COLO668 (cell line): ENCODE measurements around the gene DCPS.
"Not testable (repeated sequence)": the region's sequence is repeated elsewhere in the genome, so short reads cannot be mapped to it uniquely, and the experiment has no call there.

Experiments used
- DNase-seq: peaks from one replicate; lab custom pipeline; 2025; ENCODE audit not compliant: unreplicated experiment; lab: John Stamatoyannopoulos, UW

The DCPS gene

DNA sequence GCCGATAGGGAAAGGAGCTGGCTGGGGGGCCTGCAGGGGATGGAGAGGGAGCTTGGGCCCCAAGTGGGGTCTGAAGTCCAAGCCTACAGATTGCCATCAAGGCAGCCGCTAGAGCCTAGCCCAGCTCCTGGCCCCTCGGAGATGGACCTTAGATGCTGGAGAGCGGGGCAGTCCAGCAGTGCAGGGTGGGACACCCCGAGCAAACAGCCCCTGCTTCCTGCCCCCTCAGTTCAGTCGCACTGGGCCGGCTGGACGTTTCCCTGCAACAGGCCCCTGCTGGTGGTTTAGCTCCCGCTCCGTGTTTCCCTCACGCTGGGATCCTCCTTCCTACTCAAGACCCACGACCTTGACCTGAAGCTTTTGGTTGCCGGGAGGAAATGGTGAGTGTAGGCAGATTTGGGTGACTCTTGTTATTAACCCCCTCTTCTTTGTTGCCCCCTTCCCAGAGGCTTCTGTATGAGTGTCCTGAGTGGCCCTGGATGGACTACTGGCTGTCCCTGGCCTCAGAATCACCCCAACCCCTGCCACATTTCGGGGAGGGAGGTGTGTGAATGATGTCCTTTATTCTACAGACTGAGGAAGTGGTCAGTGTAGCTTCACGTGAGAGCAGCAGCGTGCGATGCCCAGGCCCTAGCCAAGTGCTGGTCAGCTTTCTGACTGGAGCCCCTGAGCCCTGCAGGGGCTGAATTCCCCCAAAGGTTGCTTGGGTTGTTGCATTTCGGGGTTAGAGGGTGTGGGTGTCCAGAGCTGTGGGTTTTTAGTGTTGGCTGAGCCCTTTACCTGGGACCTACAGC, 54.3 kb downstream of the DCPS start:
- no peak for DNase-seq

- no peak for DNase-seq
Measured at GRCh38 chr11:126358763-126359160, 54.9 kb downstream of the DCPS start.

- DNase-seq: no peak
Measured at GRCh38 chr11:126359431-126360048, 55.7 kb downstream of the DCPS start.

GRCh38 chr11:126360049-126360446, 56.2 kb downstream of the DCPS start:
- DNase-seq: no peak

GRCh38 chr11:126361400-126361799, 57.5 kb downstream of the DCPS start:
- DNase-seq: no peak

DNA sequence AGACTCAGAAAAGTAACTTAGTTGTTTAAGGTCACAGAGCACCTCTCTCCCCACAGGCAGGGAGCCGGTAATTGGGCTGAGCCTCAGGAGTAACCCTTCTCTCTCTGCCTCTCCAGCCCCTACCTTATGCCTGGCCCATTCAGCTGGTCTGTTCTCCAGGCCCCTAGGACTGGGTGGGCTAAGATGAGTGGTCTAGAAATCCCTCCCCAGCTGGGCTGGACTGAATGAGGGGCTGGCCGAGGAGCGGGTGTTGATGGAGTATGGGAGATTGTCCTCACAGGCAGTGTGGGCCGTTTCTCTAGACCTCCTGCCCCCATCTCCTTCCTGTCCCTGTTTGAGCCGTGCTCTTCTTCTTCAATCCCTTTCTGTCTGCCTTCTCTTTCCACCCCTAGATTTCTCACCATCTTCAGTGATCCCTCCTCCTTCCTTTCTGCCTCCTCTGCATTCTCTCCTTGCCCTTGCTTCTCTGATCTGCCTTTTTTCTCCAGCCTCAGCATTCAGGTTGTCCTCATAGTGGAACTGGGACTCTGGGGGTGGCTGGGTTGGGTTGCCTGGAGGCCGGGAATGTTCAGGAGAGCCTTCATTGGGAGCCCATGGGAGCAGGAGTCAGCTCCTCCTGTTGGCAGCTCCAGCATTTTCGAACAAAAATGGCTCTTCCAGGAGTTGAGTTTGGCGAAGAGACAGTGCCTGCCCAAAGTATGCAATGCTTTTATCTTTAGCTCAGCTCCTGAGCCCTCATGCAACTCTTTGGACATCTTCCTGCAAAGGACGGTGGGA, 59.2 kb downstream of the DCPS start:
- no peak for DNase-seq

GRCh38 chr11:126363706-126364248, 59.9 kb downstream of the DCPS start:
- no peak for DNase-seq

DNA sequence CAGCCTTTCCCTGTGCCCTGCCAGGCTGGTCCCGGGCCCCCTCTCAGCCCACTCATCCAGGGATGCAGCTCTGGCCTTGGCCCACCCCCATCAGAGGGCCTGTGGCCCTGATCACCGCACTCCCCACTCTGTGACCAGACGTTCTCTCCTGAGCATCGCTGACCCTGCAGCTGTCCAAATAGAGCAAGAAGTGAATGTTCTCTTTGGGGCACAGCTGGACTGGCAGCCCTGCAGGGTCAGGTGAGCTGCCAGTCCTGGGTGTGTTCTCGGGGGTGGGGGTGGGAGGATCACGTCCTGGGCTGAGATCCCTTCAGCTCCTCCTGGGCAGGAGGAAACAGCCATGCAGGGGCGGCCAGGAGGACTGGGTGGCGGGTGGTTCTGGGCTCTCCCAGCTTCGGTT, 60.9 kb downstream of the DCPS start:
- not testable (repeated sequence) for DNase-seq

DNA sequence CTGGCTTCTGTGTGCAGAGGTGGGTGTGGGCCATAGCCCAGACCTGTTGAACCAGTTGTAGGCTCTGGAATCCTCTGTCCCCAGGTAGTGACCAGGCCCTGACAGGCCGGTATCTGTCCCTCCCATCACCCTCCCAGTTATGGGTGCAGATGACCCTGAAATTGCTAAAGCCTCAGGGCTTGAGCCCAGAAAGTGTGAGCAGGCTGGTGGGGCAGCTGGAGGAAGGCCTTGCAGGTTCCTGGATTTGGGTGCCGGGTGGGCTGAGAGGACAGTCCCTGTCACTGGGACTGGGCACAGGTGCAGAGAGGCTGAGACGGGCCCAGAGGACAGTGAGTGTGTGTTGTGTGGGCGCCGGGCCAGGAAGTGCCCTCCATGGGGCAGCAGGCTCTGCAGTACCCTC, 61.6 kb downstream of the DCPS start:
- not testable (repeated sequence) for DNase-seq

DNA sequence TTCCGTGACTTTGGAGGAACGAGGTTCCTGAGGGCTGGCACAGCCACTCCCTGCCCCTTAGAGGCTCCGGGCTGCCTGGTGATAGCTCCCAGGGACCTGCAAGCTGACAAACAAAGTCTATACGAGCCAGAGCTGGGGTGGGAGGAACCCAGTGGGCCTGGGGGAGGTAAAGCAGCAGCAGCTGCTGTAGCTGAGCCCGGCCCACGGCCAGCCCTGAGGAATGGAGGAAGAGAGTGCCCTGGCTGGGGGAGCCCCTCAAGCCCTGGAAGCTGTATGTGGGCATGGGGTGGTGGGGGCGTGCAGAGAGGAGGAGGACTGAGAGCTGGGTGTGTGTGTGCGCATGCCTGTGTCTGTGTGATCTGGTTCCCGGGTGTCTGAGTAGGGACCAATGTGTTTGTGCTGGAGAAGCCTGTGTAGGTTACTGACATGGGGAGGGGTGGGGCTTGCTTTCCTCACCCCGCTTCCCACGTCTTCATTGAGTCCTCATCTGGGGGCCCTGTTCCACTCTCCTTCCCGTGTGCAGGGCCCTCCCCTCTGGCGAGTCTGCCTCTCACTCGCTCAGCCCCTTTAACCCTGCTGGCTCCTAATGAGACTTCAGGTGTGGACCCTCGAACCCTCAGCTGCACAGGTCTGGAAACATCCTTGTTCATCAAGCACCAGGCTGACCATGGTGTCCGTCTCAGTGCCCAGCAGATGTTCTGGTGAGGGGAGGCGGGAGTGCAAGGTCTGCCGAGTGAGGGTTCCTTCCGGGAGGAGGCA, 62.4 kb downstream of the DCPS start:
- no peak for DNase-seq

- not testable (repeated sequence) for DNase-seq
Measured at GRCh38 chr11:126366823-126367654, 63.2 kb downstream of the DCPS start.

- not testable (repeated sequence) for DNase-seq
Measured at GRCh38 chr11:126367806-126368205, 63.9 kb downstream of the DCPS start.

GRCh38 chr11:126368336-126369119, 64.7 kb downstream of the DCPS start:
- peak; percentile 77 for DNase-seq

- no peak for DNase-seq
Measured at GRCh38 chr11:126370016-126370415, 66.2 kb downstream of the DCPS start.

DNA sequence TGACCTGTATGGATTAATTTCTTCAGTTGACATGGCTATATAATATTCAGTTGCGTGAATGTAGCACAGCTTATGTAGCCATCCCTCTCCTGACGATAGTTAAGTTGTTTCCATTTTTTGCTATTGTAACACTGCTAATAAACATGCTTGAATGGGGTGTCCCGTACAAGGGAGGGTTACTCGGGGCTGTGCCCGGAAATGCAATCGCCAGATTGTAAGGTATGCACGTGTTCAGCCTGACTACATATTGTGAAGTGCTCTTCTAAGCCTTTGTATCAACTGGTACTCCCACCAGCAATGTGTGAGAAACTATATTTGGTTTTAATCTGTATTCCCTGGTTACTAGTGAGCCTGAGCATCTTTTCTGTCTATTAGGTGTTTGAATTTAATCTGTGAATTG, 67.7 kb downstream of the DCPS start:
- DNase-seq: no peak

DNA sequence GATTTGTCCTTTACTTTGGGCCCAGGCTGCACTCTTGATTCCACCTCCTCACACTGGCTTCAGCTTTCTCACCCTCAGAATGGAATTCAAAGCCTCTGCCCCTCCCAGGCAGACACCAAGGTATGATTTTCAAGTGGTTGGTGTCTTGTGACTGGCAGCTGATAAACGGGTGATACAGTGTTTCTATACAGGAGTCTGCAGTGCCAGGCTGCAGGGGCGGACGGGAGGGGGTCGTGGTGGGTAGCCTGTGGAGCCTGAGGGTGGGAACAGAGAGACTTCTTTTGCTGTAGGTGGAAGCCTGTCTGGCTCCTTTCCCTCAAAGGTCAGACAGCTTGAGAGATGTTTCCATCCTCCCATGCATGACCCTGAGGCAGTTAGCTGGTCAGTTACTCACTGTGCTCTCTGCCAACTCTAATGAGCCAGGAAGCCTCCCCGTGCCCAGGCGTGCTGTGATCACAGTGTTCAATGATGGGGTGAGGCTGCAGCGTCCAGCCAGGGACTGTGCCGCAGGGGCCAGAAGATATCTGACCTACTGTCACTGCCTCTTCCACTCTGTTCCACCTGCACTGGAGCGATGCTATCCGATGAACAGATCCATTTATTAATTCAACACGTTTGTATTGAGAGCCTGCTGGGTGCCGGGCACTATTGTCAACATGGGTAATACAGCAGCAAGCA, 69.7 kb downstream of the DCPS start:
- not testable (repeated sequence) for DNase-seq

GRCh38 chr11:126374562-126375300, 70.9 kb downstream of the DCPS start:
- not testable (repeated sequence) for DNase-seq

DNA sequence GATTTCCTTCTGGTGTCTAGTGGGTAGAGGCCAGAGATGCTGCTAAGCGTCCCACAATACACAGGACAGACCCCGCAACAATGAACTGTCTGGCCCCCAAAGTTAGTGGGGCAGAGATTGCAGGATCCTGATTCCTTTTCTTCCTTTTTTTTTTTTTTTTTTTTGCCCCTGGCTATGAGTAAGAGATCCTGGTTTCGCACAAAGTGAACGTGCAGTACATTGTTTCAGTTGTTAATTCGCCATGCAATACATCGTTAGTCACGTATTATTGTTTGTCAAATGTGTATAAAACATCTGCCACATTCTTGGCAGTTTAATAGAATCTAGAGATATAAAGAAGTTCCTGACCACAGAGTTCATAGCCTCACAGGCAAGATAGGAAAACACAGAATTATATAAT, 71.9 kb downstream of the DCPS start:
- DNase-seq: no peak
